HepG2 (cell line): ENCODE results near the gene IL17RC. TPM values are rescaled to one million over a fixed set of nuclear protein-coding genes. Genes with fewer than 3 reads are reported as not detected.

Source experiments
- ARID2 ChIP-seq: sonication (generic); formaldehyde crosslinking; IDR thresholded peaks from 2 replicates; pipeline ENCODE4 v1.8.1; 2022; ENCODE audit warnings: mild to moderate bottlenecking, missing genetic modification reagents, borderline replicate concordance
- DBP ChIP-seq: sonication (generic); formaldehyde crosslinking; IDR thresholded peaks from 2 replicates; pipeline ENCODE4 v1.4.0; 2020; ENCODE audit warnings: missing genetic modification reagents; ENCODE audit errors: not compliant biosample characterization
- FOXC1 ChIP-seq: sonication (generic); formaldehyde crosslinking; IDR thresholded peaks from 2 replicates; pipeline ENCODE4 v1.8.0; 2022; ENCODE audit warnings: mild to moderate bottlenecking, missing genetic modification reagents, borderline replicate concordance
- HBP1 ChIP-seq: IDR thresholded peaks from 2 replicates; pipeline ENCODE4 v1.6.1; 2016; ENCODE audit warnings: low read depth, control low read depth
- HOXA9 ChIP-seq: sonication (generic); formaldehyde crosslinking; IDR thresholded peaks from 2 replicates; pipeline ENCODE4 v1.8.1; 2022; ENCODE audit warnings: missing genetic modification reagents, mild to moderate bottlenecking, moderate library complexity, borderline replicate concordance
- NAIF1 ChIP-seq: sonication (generic); formaldehyde crosslinking; IDR thresholded peaks from 2 replicates; pipeline ENCODE4 v1.5.0; 2020; ENCODE audit warnings: mild to moderate bottlenecking, missing genetic modification reagents, borderline replicate concordance
- SIN3B ChIP-seq: fragments of 150-350 bp; IDR thresholded peaks from 2 replicates; pipeline ENCODE4 v1.6.1; 2014; ENCODE audit warnings: low read length
- SP140L ChIP-seq: sonication (generic); formaldehyde crosslinking; IDR thresholded peaks from 2 replicates; pipeline ENCODE4 v1.4.0; 2020; ENCODE audit warnings: missing genetic modification reagents, borderline replicate concordance
- SRSF9 ChIP-seq: fragments of 200-400 bp; formaldehyde crosslinking; IDR thresholded peaks from 2 replicates; pipeline ENCODE4 v1.6.1; 2018; ENCODE audit warnings: borderline replicate concordance, mild to moderate bottlenecking, low read depth, low read length; ENCODE audit not compliant: insufficient read depth, poor library complexity, severe bottlenecking
- ZBTB34 ChIP-seq: sonication (generic); formaldehyde crosslinking; IDR thresholded peaks from 2 replicates; pipeline ENCODE4 v1.8.0; 2022; ENCODE audit warnings: mild to moderate bottlenecking, missing genetic modification reagents
- ZC3H13 ChIP-seq: sonication (generic); formaldehyde crosslinking; IDR thresholded peaks from 2 replicates; pipeline ENCODE4 v1.8.1; 2023; ENCODE audit warnings: mild to moderate bottlenecking, missing genetic modification reagents, moderate library complexity
- ZFAT ChIP-seq: sonication (generic); formaldehyde crosslinking; conservative IDR thresholded peaks from 2 replicates; pipeline ENCODE4 v1.8.1; 2023; ENCODE audit warnings: missing genetic modification reagents, inconsistent platforms
- ZFP91 ChIP-seq: sonication (generic); formaldehyde crosslinking; IDR thresholded peaks from 2 replicates; pipeline ENCODE4 v1.9.0; 2022; ENCODE audit warnings: missing genetic modification reagents, mild to moderate bottlenecking, borderline replicate concordance
- ZNF12 ChIP-seq: sonication (generic); formaldehyde crosslinking; IDR thresholded peaks from 2 replicates; pipeline ENCODE4 v1.5.0; 2020; ENCODE audit warnings: missing genetic modification reagents
- ZNF281 ChIP-seq: sonication (generic); formaldehyde crosslinking; IDR thresholded peaks from 2 replicates; pipeline ENCODE4 v1.4.0; 2020; ENCODE audit warnings: missing genetic modification reagents, borderline replicate concordance
- ZNF501 ChIP-seq: sonication (generic); formaldehyde crosslinking; IDR thresholded peaks from 2 replicates; pipeline ENCODE4 v1.5.1; 2020; ENCODE audit warnings: mild to moderate bottlenecking, moderate library complexity, missing genetic modification reagents
- polyA plus RNA-seq, 8 experiments: library from polyadenylated mRNA; depleted of rRNA in 3 of 8; stranded (reverse) in 7 of 8; unstranded in 1 of 8; fragments of >200 nt; fragmentation: Illumina TruSeq in 4 of 8; extraction: Trizol in 4 of 8; gene quantifications; 2 replicates each; pipeline versions ENCODE4 v1.2.1 to v1.2.3, GENCODE V29; 2011 to 2016; ENCODE audit warnings: low read depth in 4 of 8, missing spikeins in 1 of 8, mixed read lengths in 1 of 8; ENCODE audit not compliant: insufficient read depth in 1 of 8
- total RNA-seq, 5 experiments: library from RNA; depleted of rRNA; stranded (reverse); fragments of >200 nt; fragmentation: Illumina TruSeq; extraction: Trizol; gene quantifications; 2 replicates each; pipeline ENCODE4 v1.2.3, GENCODE V29; 2016; ENCODE audit warnings: low read depth in 1 of 5

Gene IL17RC
- total and polyA plus RNA-seq, 2 of the 13 experiments (the other 11 are each of a cell fraction or from before 2014, with no cell fraction given), result 20.7 to 24.0 TPM

GRCh38 chr3:9914559-9915253, 2.2 kb upstream of the IL17RC start (continued):
- no peak for TF ChIP-seq ZNF12 (CRISPR knock-in tag)
- 0 out of 2 replicates have a peak, but pooled peaks have one; percentile 7 for TF ChIP-seq FOXC1 (CRISPR knock-in tag)
- peak; percentile 30; the same call in 1 of the 2 replicates for TF ChIP-seq HBP1 (CRISPR knock-in tag)
- TF ChIP-seq NAIF1 (CRISPR knock-in tag), result 0 out of 2 replicates have a peak, but pooled peaks have one; percentile 45
- no peak for TF ChIP-seq SRSF9
- 0 out of 2 replicates have a peak, but pooled peaks have one; percentile 28 for TF ChIP-seq ZNF501
- peak; percentile 33; the same call in 1 of the 2 replicates for TF ChIP-seq ZFAT (CRISPR knock-in tag)
- 0 out of 2 replicates have a peak, but pooled peaks have one; percentile 29 for TF ChIP-seq ZBTB34
- TF ChIP-seq ZFP91 (CRISPR knock-in tag), result peak; percentile 29; the same call in 1 of the 2 replicates
- no peak for TF ChIP-seq SIN3B
- TF ChIP-seq ZNF281 (CRISPR knock-in tag), result peak; percentile 72; the same call in 1 of the 2 replicates
- TF ChIP-seq DBP (CRISPR knock-in tag), result peak; percentile 79
- peak; percentile 55; the same call in 1 of the 2 replicates for TF ChIP-seq ARID2
- peak; percentile 46; the same call in 1 of the 2 replicates for TF ChIP-seq ZC3H13 (CRISPR knock-in tag)
- TF ChIP-seq SP140L, result no peak
- no peak for TF ChIP-seq HOXA9 (CRISPR knock-in tag)
